Glutamatergic neuron (in vitro differentiated cells): Measurements from ENCODE around the gene FIGNL2. TPM values are rescaled to one million over a fixed set of nuclear protein-coding genes. Genes with fewer than 3 reads are reported as not detected.

Source experiments
- DNase-seq: peaks from one replicate; pipeline ENCODE4 v3.0.0; 2022
- H3K27ac Mint-ChIP-seq: one replicate; pipeline ENCODE4 v1.8.0; 2020; ENCODE audit warnings: mild to moderate bottlenecking, mixed read lengths, inconsistent platforms; ENCODE audit not compliant: unreplicated experiment
- H3K27me3 Mint-ChIP-seq: one replicate; pipeline ENCODE4 v1.8.0; 2020; ENCODE audit warnings: mild to moderate bottlenecking, moderate library complexity, mixed read lengths, inconsistent platforms; ENCODE audit not compliant: unreplicated experiment
- H3K36me3 Mint-ChIP-seq: one replicate; pipeline ENCODE4 v1.8.0; 2020; ENCODE audit warnings: mild to moderate bottlenecking, mixed read lengths, inconsistent platforms; ENCODE audit not compliant: unreplicated experiment
- H3K4me1 Mint-ChIP-seq: one replicate; pipeline ENCODE4 v1.8.0; 2020; ENCODE audit warnings: mild to moderate bottlenecking, low read depth, mixed read lengths, inconsistent platforms; ENCODE audit not compliant: unreplicated experiment
- H3K4me3 Mint-ChIP-seq: one replicate; pipeline ENCODE4 v1.8.0; 2020; ENCODE audit warnings: mild to moderate bottlenecking, mixed read lengths, inconsistent platforms; ENCODE audit not compliant: unreplicated experiment
- H3K9me3 Mint-ChIP-seq: one replicate; pipeline ENCODE4 v1.8.0; 2020; ENCODE audit warnings: mild to moderate bottlenecking, moderate library complexity, mixed read lengths, inconsistent platforms; ENCODE audit not compliant: unreplicated experiment
- total RNA-seq: library from RNA; stranded (reverse); fragmentation: NEBNext Ultra II Directional; extraction: Animal tissue kit (Norgen Biotek cat#: 25700); gene quantifications from one replicate; pipeline ENCODE4 v1.2.1, GENCODE V29; 2021; ENCODE audit not compliant: unreplicated experiment
- TF ChIP-seq, protein P1 (sequence below): fragments of 200-600 bp; sonication (generic); IDR thresholded peaks from one replicate; pipeline ENCODE4 v1.5.0; 2021; ENCODE audit not compliant: partially characterized antibody, unreplicated experiment

FIGNL2 gene
- total RNA-seq, 1 donor from 2014 or later, result 107 TPM

- H3K4me3 Mint-ChIP-seq, result no peak overlapping the region
- no peaks in the 10 kb centered on the region for H3K9me3 Mint-ChIP-seq
- H3K36me3 Mint-ChIP-seq, result no peaks in the 10 kb centered on the region
- no peaks in the 10 kb centered on the region for H3K4me1 Mint-ChIP-seq
- H3K27me3 Mint-ChIP-seq, result no peaks in the 10 kb centered on the region
- DNase-seq, result no peak
- no peak overlapping the region for H3K27ac Mint-ChIP-seq
- TF ChIP-seq, protein P1, sequence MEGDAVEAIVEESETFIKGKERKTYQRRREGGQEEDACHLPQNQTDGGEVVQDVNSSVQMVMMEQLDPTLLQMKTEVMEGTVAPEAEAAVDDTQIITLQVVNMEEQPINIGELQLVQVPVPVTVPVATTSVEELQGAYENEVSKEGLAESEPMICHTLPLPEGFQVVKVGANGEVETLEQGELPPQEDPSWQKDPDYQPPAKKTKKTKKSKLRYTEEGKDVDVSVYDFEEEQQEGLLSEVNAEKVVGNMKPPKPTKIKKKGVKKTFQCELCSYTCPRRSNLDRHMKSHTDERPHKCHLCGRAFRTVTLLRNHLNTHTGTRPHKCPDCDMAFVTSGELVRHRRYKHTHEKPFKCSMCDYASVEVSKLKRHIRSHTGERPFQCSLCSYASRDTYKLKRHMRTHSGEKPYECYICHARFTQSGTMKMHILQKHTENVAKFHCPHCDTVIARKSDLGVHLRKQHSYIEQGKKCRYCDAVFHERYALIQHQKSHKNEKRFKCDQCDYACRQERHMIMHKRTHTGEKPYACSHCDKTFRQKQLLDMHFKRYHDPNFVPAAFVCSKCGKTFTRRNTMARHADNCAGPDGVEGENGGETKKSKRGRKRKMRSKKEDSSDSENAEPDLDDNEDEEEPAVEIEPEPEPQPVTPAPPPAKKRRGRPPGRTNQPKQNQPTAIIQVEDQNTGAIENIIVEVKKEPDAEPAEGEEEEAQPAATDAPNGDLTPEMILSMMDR, result no peak
Observed at GRCh38 chr12:51784688-51785087, 63.8 kb downstream of the FIGNL2 start.

- Mint-ChIP-seq H3K27ac (no peak overlapping the region), H3K9me3 (peaks cover under 1% of the 10 kb centered on the region), H3K4me3 (no peak overlapping the region), H3K27me3 (no peaks in the 10 kb centered on the region), H3K4me1 (no peaks in the 10 kb centered on the region), H3K36me3 (no peaks in the 10 kb centered on the region)
- TF ChIP-seq, protein P1, result no peak
- no peak for DNase-seq
Observed at GRCh38 chr12:51779876-51780275, 68.6 kb downstream of the FIGNL2 start.

DNA sequence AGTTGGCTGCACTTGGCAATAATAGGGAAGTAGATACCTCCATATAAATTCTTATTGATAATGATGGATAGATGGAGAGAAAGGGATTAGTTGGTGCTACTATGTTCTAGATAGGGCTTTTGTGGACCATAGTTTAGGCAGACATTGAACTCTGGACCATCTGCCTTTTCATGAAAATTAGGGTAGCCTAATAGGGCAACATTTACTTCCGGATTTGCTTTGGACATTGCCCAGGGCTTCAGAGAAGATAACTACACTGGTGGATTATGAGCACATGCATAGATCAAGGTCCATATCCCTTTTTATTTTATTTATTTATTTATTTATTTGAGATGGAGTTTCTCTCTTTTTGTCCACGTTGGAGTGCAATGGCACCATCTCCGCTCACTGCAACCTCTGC is 70.5 kb downstream of the FIGNL2 start:
- H3K4me1 Mint-ChIP-seq, result no peaks in the 10 kb centered on the region
- H3K27ac Mint-ChIP-seq, result no peak overlapping the region

DNA sequence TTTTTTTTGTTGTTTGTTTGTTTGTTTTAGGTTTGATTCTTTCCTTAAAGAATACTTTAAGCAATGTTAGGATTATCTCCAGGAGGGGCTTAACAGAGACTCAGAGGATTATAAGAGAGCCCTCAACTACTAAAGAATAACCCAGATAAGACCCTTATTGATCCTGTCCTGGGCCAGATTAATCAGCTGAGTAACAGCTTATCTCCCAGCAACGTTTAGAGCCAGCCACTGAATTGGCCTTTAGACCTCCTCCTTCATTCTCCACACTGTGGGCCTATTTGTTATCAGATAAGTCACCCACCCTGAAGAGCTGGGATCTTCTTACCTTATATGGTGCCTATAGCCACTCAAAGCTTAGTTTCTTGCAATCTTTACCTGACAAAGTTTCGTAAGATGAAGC is 71.1 kb downstream of the FIGNL2 start:
- no peaks in the 10 kb centered on the region for H3K27me3 Mint-ChIP-seq
- H3K4me1 Mint-ChIP-seq, result no peaks in the 10 kb centered on the region
- no peak overlapping the region for H3K27ac Mint-ChIP-seq
- TF ChIP-seq, protein P1, result no peak
- H3K9me3 Mint-ChIP-seq, result peaks cover 2% of the 10 kb centered on the region
- no peak overlapping the region for H3K4me3 Mint-ChIP-seq
- H3K36me3 Mint-ChIP-seq, result peaks cover 7% of the 10 kb centered on the region
- no peak for DNase-seq

More for the DNA sequence above, 70.5 kb downstream of the FIGNL2 start:
- no peak for DNase-seq
- Mint-ChIP-seq H3K27me3 (no peaks in the 10 kb centered on the region), H3K4me3 (no peak overlapping the region), H3K9me3 (peaks cover 2% of the 10 kb centered on the region), H3K36me3 (peaks cover 7% of the 10 kb centered on the region)
- TF ChIP-seq, protein P1, result no peak

DNA sequence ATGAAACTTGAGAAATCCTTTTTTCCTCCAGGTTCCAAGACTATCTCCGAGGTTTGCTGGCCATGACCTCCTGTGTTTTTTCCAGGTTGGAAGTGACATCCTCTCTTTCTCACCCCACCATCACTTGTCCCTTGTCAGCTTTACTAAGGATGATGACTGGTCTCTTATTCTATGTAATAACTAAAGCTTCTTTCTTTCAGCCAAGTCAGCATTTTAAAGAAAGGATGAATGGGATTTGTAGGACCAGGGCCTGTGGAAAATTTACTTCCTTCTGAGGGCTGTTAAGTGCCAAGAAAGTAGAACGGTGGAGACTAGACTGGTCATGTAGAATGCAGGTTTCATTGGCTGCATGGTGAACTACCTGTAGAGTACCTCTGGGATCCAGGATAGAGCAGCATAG is 73.6 kb downstream of the FIGNL2 start:
- no peak overlapping the region for H3K4me3 Mint-ChIP-seq
- no peaks in the 10 kb centered on the region for H3K4me1 Mint-ChIP-seq

More for the DNA sequence above, 73.6 kb downstream of the FIGNL2 start:
- TF ChIP-seq, protein P1, result no peak
- Mint-ChIP-seq H3K9me3 (peaks cover 2% of the 10 kb centered on the region), H3K27me3 (no peaks in the 10 kb centered on the region), H3K36me3 (peaks cover 7% of the 10 kb centered on the region), H3K27ac (no peak overlapping the region)
- no peak for DNase-seq
